ES-I3 (cell line): Measurements from ENCODE around the gene MYF5.

Experiments
- H3K36me3 ChIP-seq: 2 replicates; pipeline ENCODE4 v1.6.1; 2013; ENCODE audit warnings: mild to moderate bottlenecking, low read length, control low read depth, moderate library complexity; ENCODE audit not compliant: insufficient read depth
- H3K4me1 ChIP-seq: 2 replicates; pipeline ENCODE4 v1.6.1; 2013; ENCODE audit warnings: mild to moderate bottlenecking, control low read depth, low read length; ENCODE audit not compliant: insufficient read depth
- H3K9ac ChIP-seq: 2 replicates; pipeline ENCODE4 v1.6.1; 2013; ENCODE audit warnings: low read depth, mild to moderate bottlenecking, low read length, moderate library complexity
- H3K9me3 ChIP-seq: 2 replicates; pipeline ENCODE4 v1.6.1; 2013; ENCODE audit warnings: mild to moderate bottlenecking, low read length, moderate library complexity; ENCODE audit not compliant: control insufficient read depth, insufficient read depth

MYF5 gene

GRCh38 chr12:80763874-80764273 is 47.2 kb downstream of the MYF5 start:
- Histone ChIP-seq H3K9ac (no peak overlapping the region), H3K4me1 (peaks cover 10% of the 10 kb centered on the region; the same call in 1 of the 2 replicates), H3K9me3 (no peaks in the 10 kb centered on the region), H3K36me3 (no peaks in the 10 kb centered on the region)

DNA sequence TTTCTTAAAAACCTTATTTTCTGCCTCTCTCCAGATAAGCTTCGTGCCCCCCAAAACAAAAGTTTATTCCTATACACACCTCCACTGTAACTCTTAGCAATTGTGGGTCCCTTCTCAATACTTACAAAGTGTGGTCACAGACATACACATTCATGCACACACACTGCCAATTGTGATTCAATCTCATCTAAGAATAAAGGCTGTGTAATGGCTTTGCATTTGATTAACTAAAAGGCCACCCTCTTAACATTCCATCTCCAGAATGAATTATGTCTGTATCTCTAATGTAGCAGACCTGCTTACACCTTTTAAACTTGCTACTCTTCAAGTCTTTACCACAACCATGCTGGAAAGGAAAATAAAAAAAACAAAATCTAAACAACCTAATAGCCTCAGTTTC is 49.5 kb downstream of the MYF5 start:
- no peaks in the 10 kb centered on the region for H3K36me3 ChIP-seq
- no peaks in the 10 kb centered on the region for H3K9me3 ChIP-seq
- H3K4me1 ChIP-seq = peaks cover 24% of the 10 kb centered on the region
- no peak overlapping the region for H3K9ac ChIP-seq

- H3K9ac ChIP-seq = no peak overlapping the region
- no peaks in the 10 kb centered on the region for H3K9me3 ChIP-seq
- peaks cover 24% of the 10 kb centered on the region for H3K4me1 ChIP-seq
- no peaks in the 10 kb centered on the region for H3K36me3 ChIP-seq
Observed at GRCh38 chr12:80766897-80767296, 50.2 kb downstream of the MYF5 start.
